Eye (tissue), 1 donor: Measurements from ENCODE around the gene CHRDL1.
"Not testable (repeated sequence)": the region's sequence is repeated elsewhere in the genome, so short reads cannot be mapped to it uniquely, and the experiment has no call there.

Experiments
- DNase-seq: peaks from one replicate; pipeline ENCODE4 v3.0.0-alpha.2; 2015

The CHRDL1 gene

DNA sequence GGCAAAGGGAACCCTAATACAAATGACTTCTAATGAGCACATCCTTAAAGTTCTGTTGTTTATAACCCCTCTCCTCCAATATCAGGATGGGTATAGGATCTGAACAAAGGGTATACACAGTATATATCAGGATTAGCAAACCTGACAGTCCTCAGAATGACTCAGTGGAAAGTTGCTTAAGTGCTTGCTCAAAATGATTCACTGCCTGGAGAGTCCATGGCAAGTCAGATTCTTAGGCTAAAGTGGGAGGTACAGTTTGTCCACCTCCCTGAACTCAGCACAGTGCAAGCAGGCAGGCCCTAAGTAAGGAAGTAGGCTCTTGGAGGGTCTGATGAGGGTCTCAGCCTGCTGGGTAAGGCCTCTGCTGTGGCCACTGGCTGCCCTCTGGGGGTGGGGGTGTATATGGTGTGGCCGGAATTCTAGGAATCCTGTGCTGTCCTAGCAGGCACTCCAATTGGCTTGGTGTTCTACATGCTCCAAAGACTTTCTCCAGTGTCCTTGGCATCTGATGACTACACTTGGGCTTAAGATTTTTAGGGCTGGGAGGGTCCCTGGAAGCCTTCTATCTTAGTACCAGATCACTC, 54.3 kb downstream of the CHRDL1 start:
- no peak for DNase-seq

DNA sequence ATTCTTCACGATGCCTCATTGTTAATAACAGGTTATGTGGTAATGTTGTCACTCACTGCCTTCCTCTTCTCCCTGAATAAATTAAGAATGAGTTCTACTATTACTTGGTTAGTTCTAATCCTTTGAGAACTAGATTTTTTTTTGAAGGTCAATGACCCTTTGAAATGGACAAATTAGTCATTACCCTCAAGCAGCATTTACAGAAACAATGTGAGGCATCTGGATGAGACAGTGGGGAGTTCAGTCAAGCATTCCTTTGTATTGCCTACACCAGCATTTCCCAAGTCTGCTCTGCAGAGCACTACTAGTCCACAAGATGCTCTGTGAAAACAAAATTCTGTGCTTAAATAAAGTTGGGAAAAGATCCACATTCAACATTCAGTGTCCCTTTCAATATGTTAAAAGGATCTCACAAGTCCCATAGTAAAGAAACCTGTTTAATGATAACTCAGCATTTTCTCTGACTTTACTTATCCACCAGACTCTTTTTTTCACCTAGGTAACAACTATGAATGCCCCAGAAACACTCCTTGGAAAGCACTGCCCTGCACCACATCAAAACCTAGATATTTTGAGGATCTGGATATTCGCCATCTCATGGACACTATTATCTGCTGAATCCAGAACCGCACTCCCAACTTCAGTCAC, 60.6 kb downstream of the CHRDL1 start:
- DNase-seq, result peak; percentile 37

DNA sequence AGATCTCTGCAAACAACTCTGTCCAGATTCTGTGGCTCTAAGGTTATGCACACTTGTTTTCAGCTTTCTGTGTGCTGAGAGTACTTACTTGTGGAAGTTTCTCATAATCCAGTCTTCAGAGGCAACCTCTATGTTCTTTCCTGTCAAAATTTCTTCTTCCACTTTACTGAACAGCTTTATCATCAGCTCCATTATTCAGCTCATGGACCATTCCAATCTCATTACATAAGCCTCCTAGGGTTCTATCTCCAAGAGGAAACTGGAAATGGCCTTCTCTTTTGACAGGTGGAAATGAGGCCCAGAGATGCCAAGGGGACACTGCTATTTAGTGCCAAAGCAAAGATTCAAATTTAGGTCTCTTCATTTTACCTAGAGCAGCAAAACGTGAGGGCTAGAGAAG, 61.3 kb downstream of the CHRDL1 start:
- peak; percentile 65 for DNase-seq

- DNase-seq, result no peak
Measured at GRCh38 chrX:110733166-110733565, 62.5 kb downstream of the CHRDL1 start.

- DNase-seq, result peak; percentile 45
Measured at GRCh38 chrX:110732266-110732665, 63.4 kb downstream of the CHRDL1 start.

GRCh38 chrX:110723844-110724243, 71.8 kb downstream of the CHRDL1 start:
- peak; percentile 17 for DNase-seq

DNA sequence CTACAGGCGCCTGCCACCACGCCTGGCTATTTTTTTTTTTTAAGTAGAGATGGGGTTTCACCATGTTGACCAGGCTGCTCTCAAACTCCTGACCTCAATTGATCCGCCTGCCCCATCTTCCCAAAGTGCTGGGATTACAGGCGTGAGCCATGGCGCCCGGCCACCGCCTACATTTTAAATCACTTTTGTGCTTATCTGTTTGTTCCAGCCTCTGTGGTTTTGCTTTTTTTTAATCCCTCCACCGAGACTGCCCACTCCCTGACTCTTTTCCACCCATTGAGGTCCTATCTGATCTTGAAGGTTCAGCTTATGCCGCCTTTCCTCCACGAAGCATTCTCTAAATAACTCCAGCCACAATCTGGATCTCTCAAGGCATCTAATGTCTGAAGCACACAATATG, 73.5 kb downstream of the CHRDL1 start:
- no peak for DNase-seq

- no peak for DNase-seq
Measured at GRCh38 chrX:110713666-110714065, 82.0 kb downstream of the CHRDL1 start.

- no peak for DNase-seq
Measured at GRCh38 chrX:110706446-110706845, 89.2 kb downstream of the CHRDL1 start.

GRCh38 chrX:110703641-110704040, 92.0 kb downstream of the CHRDL1 start:
- no peak for DNase-seq

DNA sequence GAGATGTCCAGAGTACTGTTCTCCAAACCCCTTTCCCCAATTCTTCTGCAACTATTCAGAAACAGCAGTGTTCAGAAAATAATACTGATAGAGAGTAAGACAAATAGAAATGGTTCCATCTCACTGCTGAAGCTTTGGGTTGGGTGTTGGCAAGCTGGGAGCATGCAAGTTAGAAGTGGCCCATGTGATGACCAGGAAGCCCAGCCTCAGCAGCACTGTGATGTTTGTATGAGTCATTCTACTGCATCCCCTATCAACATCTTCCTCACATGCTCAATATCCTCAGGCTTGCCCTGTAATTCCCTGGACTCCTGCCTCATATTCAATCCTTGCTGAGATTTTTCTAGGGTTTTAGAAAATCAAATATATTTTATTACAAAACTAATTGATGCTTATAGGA, 96.5 kb downstream of the CHRDL1 start:
- DNase-seq, result no peak

DNA sequence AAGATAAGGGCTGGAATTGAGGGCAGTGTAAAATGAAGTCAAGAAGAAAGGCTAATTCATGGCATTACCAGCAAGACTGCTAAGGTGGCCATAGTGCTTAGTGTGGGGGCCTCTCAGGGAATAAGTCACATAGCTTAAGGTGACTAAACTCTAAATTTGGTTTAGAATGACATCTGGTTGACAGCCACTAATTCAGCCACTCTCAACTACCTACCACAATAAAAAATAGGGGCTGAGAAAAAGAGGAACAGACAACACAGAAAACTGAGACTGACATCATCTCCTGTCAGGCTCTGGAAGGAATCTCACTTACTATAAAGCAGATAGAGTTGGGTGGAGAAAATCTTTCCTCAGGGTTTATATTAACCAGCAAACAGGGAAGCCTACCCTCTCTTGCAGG, 96.9 kb downstream of the CHRDL1 start:
- DNase-seq, result no peak

DNA sequence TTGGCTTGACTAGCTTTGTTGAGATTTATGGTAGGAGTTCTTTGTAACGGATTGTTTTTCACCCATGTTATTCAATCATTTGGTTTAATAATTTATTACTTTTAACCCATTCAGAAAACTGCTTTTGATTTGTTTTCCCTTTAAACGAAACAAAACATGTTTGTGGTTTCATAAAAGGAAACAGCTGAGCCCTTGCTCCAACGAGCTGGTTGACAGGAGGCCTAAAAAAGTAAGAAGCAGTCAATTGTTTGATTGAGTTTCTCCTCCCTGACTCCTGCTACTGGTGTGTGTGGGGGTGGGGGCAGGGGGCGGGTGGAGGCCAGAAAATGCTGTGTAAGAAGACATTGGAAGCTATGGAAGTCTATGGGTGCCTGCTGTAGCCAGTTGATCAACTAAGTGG, 102.8 kb downstream of the CHRDL1 start:
- no peak for DNase-seq

DNA sequence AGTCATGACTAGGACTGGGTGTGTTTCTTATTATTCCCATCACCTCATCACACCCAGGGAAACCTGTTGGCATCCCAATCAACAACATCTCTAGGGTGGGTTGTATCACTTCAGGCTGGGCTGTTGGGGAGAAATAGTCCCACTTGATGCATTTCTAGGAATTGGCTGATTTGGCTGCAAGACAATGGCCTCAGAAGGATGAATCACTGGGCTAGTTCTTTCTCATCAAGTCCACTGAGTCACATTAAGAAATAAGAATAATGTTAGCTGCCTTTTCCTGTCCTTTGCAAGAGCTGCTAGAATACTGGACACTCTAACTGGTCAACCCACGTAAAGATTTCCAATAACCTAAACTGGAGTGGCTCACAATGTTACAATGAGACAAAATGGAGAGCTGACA, 104.2 kb downstream of the CHRDL1 start:
- DNase-seq, result no peak

DNA sequence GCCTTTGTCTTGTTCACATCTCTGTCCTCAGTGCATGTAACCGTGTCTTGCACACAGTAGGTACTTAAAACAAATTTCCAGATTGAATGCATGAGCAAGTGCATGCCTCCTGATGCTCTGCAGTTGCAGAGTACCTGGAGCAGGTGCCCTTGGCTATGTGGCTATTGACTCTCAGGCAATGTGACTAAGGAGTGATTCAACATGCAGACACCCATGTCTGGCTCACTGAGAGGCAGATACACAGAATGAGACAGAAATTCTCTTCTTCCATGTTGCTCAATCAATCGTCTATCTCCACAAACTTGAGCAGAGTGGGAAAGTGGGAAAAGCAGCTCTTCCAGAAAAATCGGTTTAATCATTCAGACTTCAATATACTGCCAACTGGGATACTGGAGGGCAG, 111.0 kb downstream of the CHRDL1 start:
- DNase-seq, result no peak

GRCh38 chrX:110683925-110684324, 111.7 kb downstream of the CHRDL1 start:
- DNase-seq, result no peak

- peak; percentile 30 for DNase-seq
Measured at GRCh38 chrX:110678591-110678990, 117.0 kb downstream of the CHRDL1 start.

DNA sequence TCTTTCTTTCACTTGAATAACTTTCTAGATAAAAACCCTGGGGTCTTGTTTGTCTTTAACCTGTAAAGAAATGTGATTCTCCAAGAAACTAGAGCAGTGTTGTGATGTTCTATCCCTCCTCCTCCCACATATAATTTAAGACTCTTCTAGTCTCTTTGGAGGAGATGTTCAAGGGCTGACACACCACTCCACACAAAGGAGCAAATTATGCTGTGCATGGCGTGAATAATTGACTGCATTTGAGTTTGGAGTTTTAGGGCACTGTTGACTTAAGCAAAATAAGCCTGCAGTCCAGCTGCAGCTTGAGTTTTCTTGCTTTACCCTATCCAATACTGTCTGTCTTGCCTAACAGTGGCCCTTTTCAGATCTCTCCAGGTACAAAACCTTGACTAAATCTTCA, 119.7 kb downstream of the CHRDL1 start:
- peak; percentile 33 for DNase-seq

- DNase-seq, result no peak
Measured at GRCh38 chrX:110671068-110671803, 124.4 kb downstream of the CHRDL1 start.

- DNase-seq, result no peak
Measured at GRCh38 chrX:110669572-110669971, 126.0 kb downstream of the CHRDL1 start.

DNA sequence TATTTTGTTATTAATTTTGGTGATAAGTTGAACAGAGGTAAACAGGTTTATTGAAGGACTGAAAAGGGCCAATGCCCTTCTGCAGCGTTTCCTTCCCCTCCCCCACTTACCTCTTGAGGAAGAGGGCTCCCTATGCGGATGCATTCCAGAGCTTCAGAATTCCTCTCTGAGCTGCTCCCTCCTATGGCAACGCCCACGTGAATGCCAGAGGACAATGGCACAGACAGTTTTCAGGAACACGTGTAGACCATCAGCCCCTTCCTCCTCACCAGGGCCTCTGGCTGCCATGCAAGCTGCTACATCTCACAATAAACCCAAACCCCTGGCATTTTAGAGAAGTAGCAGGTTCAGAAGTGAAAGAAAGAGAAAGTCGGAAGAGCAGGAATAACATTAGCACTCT, 127.9 kb downstream of the CHRDL1 start:
- peak; percentile 21 for DNase-seq

DNA sequence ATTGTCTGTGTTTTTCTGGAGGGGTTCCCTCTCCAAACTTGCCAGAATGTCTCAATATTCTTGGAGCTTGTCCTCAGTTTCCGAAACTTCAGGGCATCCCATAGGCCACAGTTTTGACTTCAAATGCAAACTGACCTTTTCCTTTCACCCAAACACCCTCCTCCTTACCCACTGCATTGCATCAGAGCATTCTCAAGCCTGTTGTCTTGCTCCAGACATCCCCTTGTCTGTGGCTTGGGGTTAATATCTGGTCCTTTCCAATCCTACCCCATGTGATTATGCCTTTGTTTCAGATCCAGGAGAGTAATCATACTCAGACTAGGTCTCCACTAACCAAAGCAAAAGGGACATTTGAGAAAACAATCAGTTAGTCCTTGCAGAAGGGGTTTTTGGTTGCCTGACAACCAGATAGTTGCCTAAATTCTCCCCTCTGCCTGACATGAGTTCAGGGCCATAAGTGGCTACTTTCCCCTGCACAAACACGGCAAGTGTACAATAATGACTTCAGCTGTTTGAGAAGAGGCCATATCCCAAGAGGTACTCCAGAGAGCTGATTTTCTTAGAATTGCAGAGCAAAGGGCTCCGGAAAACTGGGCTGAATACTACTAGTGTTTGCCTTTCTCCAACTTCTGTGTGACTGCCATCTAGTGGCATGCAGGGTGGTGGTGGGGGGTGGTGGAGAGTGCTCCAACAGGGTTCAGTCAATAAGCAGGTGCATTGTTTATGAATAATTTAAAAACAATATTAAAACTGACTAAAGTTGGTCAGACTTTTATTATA, 130.2 kb downstream of the CHRDL1 start:
- peak; percentile 20 for DNase-seq

GRCh38 chrX:110657073-110657472, 138.5 kb downstream of the CHRDL1 start:
- DNase-seq, result no peak

DNA sequence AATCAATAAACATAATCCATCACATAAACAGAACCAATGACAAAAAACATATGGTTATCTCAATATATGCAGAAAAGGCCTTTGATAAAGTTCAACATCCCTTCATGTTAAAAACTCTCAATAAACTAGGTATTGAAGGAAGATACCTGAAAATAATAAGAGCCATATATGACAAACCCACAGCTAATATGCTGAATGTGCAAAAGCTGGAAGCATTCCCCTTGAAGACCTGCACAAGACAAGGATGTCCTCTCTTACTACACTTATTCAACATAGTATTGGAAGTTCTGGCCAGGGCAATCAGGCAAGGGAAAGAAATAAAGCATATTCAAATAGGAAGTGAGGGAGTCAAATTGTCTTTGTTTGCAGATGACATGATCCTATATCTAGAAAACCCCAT, 141.3 kb downstream of the CHRDL1 start:
- not testable (repeated sequence) for DNase-seq
